MM.1S (cell line): Measurements from ENCODE around the gene SLC2A5.

ENCODE experiments used
- EZH2 ChIP-seq: fragments of 300-600 bp; sonication (generic); optimal IDR thresholded peaks from 2 replicates; pipeline ENCODE3; 2017; ENCODE audit warnings: low read depth, mild to moderate bottlenecking, antibody characterized with exemption, low read length, mixed read lengths
- EZH2phosphoT487 ChIP-seq: fragments of 300-600 bp; sonication (generic); IDR thresholded peaks from 2 replicates; pipeline ENCODE4 v1.6.1; 2018; ENCODE audit warnings: antibody characterized with exemption, low read length
- TF ChIP-seq, protein P1 (sequence below): fragments of 300-600 bp; sonication (generic); IDR thresholded peaks from 2 replicates; pipeline ENCODE4 v1.5.1; 2016; ENCODE audit warnings: antibody characterized with exemption, low read length, mixed read lengths

DNA sequence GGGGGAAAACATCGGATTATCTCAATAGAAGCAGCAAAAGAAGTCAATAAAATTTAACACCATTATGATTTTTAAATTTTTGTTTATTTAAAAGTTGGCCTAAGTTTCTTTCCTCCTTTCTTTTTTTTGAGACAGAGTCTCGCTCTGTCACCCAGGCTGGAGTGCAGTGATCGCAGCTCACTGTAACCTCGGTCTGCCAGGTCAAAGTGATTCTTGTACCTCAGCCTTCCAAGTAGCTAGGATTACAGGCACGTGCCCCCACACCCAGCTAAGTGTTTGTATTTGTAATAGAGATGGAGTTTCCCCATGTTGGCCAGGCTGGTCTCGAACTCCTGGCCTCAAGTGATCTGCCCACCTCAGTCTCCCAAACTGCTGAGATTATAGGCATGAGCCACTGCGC is 20.9 kb downstream of the SLC2A5 start:
- no peak for TF ChIP-seq EZH2
- TF ChIP-seq, protein P1, sequence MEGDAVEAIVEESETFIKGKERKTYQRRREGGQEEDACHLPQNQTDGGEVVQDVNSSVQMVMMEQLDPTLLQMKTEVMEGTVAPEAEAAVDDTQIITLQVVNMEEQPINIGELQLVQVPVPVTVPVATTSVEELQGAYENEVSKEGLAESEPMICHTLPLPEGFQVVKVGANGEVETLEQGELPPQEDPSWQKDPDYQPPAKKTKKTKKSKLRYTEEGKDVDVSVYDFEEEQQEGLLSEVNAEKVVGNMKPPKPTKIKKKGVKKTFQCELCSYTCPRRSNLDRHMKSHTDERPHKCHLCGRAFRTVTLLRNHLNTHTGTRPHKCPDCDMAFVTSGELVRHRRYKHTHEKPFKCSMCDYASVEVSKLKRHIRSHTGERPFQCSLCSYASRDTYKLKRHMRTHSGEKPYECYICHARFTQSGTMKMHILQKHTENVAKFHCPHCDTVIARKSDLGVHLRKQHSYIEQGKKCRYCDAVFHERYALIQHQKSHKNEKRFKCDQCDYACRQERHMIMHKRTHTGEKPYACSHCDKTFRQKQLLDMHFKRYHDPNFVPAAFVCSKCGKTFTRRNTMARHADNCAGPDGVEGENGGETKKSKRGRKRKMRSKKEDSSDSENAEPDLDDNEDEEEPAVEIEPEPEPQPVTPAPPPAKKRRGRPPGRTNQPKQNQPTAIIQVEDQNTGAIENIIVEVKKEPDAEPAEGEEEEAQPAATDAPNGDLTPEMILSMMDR, result no peak
- no peak for TF ChIP-seq EZH2phosphoT487
